ENCODE measurements around the gene E2F2. TPM values are rescaled to one million over a fixed set of nuclear protein-coding genes. Genes with fewer than 3 reads are reported as not detected.

Gene E2F2
- total and polyA plus RNA-seq, 2 experiments from 2014 or later, result 0.85 to 1.2 TPM

GRCh38 chr1:23577056-23578004 lies 46.3 kb upstream of the E2F2 start:
- TF ChIP-seq, protein P1, sequence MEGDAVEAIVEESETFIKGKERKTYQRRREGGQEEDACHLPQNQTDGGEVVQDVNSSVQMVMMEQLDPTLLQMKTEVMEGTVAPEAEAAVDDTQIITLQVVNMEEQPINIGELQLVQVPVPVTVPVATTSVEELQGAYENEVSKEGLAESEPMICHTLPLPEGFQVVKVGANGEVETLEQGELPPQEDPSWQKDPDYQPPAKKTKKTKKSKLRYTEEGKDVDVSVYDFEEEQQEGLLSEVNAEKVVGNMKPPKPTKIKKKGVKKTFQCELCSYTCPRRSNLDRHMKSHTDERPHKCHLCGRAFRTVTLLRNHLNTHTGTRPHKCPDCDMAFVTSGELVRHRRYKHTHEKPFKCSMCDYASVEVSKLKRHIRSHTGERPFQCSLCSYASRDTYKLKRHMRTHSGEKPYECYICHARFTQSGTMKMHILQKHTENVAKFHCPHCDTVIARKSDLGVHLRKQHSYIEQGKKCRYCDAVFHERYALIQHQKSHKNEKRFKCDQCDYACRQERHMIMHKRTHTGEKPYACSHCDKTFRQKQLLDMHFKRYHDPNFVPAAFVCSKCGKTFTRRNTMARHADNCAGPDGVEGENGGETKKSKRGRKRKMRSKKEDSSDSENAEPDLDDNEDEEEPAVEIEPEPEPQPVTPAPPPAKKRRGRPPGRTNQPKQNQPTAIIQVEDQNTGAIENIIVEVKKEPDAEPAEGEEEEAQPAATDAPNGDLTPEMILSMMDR (IDR thresholded peaks at IDR 0.05; ENCODE audit: poor library complexity), result no peak
- no peak overlapping the region for H2AFZ ChIP-seq
- no peaks in the 10 kb centered on the region for H3K9me2 ChIP-seq (replicated peaks; ENCODE audit: insufficient read depth)
- no peaks in the 10 kb centered on the region for H3K79me2 ChIP-seq
- peaks cover 28% of the 10 kb centered on the region for H3K4me1 ChIP-seq (ENCODE audit: insufficient read depth)
- DNase-seq (ENCODE audit: low spot score), result peak; percentile 71
- H4K20me1 ChIP-seq (ENCODE audit: insufficient read depth, poor library complexity, severe bottlenecking), result no peaks in the 10 kb centered on the region
- H3K36me3 ChIP-seq (replicated peaks; ENCODE audit: insufficient read depth, low read depth), result no peaks in the 10 kb centered on the region
- H3K27ac ChIP-seq, result peak overlapping the region; percentile 74
- no peaks in the 10 kb centered on the region for H3K9me3 ChIP-seq (ENCODE audit: low read depth)
- 32% methylated on average over 11 of the region's 11 CpGs for WGBS (ENCODE audit: low lambda C conversion rate, missing lambda C conversion rate)
- no peaks in the 10 kb centered on the region for H3K27me3 ChIP-seq
- no peak overlapping the region for H3K4me3 ChIP-seq
- H3K4me2 ChIP-seq, result peak overlapping the region; percentile 43

GRCh38 chr1:23576338-23577055 lies 45.5 kb upstream of the E2F2 start:
- no peaks in the 10 kb centered on the region for H3K36me3 ChIP-seq (replicated peaks; ENCODE audit: insufficient read depth, low read depth)
- DNase-seq (ENCODE audit: low spot score), result no peak
- H3K4me1 ChIP-seq (ENCODE audit: insufficient read depth), result peaks cover 28% of the 10 kb centered on the region
- peak overlapping the region; percentile 43 for H3K4me2 ChIP-seq
- H4K20me1 ChIP-seq (ENCODE audit: insufficient read depth, poor library complexity, severe bottlenecking), result no peaks in the 10 kb centered on the region
- no peak overlapping the region for H2AFZ ChIP-seq
- peak overlapping the region; percentile 74 for H3K27ac ChIP-seq
- H3K9me3 ChIP-seq (ENCODE audit: low read depth), result no peaks in the 10 kb centered on the region
- H3K9me2 ChIP-seq (replicated peaks; ENCODE audit: insufficient read depth), result no peaks in the 10 kb centered on the region
- WGBS (ENCODE audit: low lambda C conversion rate, missing lambda C conversion rate), result 60% methylated on average over 7 of the region's 7 CpGs
- no peaks in the 10 kb centered on the region for H3K27me3 ChIP-seq
- no peak overlapping the region for H3K4me3 ChIP-seq
- TF ChIP-seq EZH2phosphoT487 (IDR thresholded peaks at IDR 0.05; ENCODE audit: low read depth, severe bottlenecking, unreplicated experiment), result no peak
- TF ChIP-seq, protein P1 (IDR thresholded peaks at IDR 0.05; ENCODE audit: poor library complexity), result no peak
- no peak for TF ChIP-seq EZH2 (IDR thresholded peaks at IDR 0.05; ENCODE audit: borderline replicate concordance)
- no peaks in the 10 kb centered on the region for H3K79me2 ChIP-seq

GRCh38 chr1:23575226-23575810 lies 44.3 kb upstream of the E2F2 start:
- Histone ChIP-seq H3K36me3 (replicated peaks; ENCODE audit: insufficient read depth, low read depth) (no peaks in the 10 kb centered on the region), H3K9me2 (replicated peaks; ENCODE audit: insufficient read depth) (no peaks in the 10 kb centered on the region), H3K27ac (no peak overlapping the region), H3K79me2 (no peaks in the 10 kb centered on the region), H3K9me3 (ENCODE audit: low read depth) (no peaks in the 10 kb centered on the region), H3K27me3 (no peaks in the 10 kb centered on the region), H3K4me3 (no peak overlapping the region), H3K4me1 (ENCODE audit: insufficient read depth) (peaks cover 28% of the 10 kb centered on the region), H4K20me1 (ENCODE audit: insufficient read depth, poor library complexity, severe bottlenecking) (no peaks in the 10 kb centered on the region), H2AFZ (no peak overlapping the region), H3K4me2 (no peak overlapping the region)
- TF ChIP-seq EZH2phosphoT487 (IDR thresholded peaks at IDR 0.05; ENCODE audit: low read depth, severe bottlenecking, unreplicated experiment) (no peak), EZH2 (IDR thresholded peaks at IDR 0.05; ENCODE audit: borderline replicate concordance) (no peak)
- TF ChIP-seq, protein P1 (IDR thresholded peaks at IDR 0.05; ENCODE audit: poor library complexity), result no peak
- DNase-seq (ENCODE audit: low spot score), result no peak
- WGBS (ENCODE audit: low lambda C conversion rate, missing lambda C conversion rate), result 84% methylated on average over 5 of the region's 5 CpGs
